Measurements from ENCODE around the gene SPATA2L.
"Not testable (repeated sequence)": the region's sequence is repeated elsewhere in the genome, so short reads cannot be mapped to it uniquely, and the experiment has no call there.

SPATA2L gene

GRCh38 chr16:89696670-89697128 is 4.8 kb downstream of the SPATA2L start:
- peak; percentile 67 for DNase-seq (ENCODE audit: extremely low spot score)
- ChIA-PET CTCF (interaction anchor here (1.5 to 3.1 kb wide), 2 partner anchors 10 to 24 kb away, joined by 3 to 11 read pairs; no protein-coding TSS in a partner anchor), POLR2A (no interaction called here)
- no peak for TF ChIP-seq CTCF (IDR thresholded peaks at IDR 0.05; ENCODE audit: control extremely low read depth, extremely low read depth, low read depth, missing control alignments)

DNA sequence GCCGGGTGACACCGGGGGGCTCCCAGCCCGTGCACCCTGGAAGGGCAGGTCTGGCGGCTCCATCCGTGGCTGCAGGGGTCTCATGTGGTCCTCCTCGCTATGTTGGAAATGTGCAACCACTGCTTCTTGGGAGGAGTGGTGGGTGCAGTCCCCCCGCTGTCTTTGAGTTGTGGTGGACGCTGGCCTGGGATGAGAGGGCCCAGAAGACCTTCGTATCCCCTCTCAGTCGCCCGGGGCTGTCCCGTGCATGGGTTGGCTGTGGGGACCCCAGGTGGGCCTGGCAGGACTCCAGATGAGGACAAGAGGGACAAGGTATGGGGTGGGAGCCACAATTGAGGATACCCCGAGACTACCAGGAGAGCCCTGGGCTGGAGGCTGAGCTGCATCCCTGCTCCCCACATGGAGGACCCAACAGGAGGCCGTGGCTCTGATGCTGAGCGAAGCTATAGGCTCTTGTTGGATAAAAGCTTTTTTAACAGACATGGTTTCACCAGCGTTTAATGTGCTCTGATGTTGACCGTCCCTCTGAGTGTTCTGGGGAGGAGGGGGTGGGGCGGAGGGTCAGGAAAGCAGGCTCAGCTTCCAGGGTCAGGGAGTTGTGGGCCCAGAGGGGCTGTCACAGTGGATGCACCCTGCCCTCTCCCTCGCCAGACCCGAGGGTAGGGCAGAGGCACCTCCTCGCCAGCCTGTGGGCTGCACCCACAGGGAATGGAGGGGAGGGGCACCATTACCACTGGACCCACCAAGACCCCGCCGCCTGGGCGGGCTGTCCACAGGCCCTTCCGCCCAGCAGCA is 5.4 kb downstream of the SPATA2L start:
- CTCF ChIA-PET, result interaction anchor here (1.2 to 3.1 kb wide), 4 partner anchors 10 to 164 kb away, joined by 3 to 11 read pairs (median 3); no protein-coding TSS in a partner anchor
- POLR2A ChIA-PET, result no interaction called here
- no peak for TF ChIP-seq CTCF (IDR thresholded peaks at IDR 0.05; ENCODE audit: control extremely low read depth, extremely low read depth, low read depth, missing control alignments)
- no peak for DNase-seq (ENCODE audit: extremely low spot score)

GRCh38 chr16:89695086-89695874 is 6.2 kb downstream of the SPATA2L start:
- TF ChIP-seq CTCF (IDR thresholded peaks at IDR 0.05; ENCODE audit: control extremely low read depth, extremely low read depth, low read depth, missing control alignments), result no peak
- ChIA-PET POLR2A (no interaction called here), CTCF (interaction anchor here (1.2 to 1.5 kb wide), 3 partner anchors 11 to 165 kb away, joined by 3 read pairs; no protein-coding TSS in a partner anchor)
- no peak for DNase-seq (ENCODE audit: extremely low spot score)

GRCh38 chr16:89694784-89695085 is 6.8 kb downstream of the SPATA2L start:
- ChIA-PET CTCF (interaction anchor here (1.5 kb wide), 1 partner anchor 166 kb away, joined by 3 read pairs; no protein-coding TSS in a partner anchor), POLR2A (interaction anchor here (0.6 kb wide), 1 partner anchor 123 kb away, joined by 5 read pairs; no protein-coding TSS in a partner anchor)
- not testable (repeated sequence) for DNase-seq (ENCODE audit: extremely low spot score)

DNA sequence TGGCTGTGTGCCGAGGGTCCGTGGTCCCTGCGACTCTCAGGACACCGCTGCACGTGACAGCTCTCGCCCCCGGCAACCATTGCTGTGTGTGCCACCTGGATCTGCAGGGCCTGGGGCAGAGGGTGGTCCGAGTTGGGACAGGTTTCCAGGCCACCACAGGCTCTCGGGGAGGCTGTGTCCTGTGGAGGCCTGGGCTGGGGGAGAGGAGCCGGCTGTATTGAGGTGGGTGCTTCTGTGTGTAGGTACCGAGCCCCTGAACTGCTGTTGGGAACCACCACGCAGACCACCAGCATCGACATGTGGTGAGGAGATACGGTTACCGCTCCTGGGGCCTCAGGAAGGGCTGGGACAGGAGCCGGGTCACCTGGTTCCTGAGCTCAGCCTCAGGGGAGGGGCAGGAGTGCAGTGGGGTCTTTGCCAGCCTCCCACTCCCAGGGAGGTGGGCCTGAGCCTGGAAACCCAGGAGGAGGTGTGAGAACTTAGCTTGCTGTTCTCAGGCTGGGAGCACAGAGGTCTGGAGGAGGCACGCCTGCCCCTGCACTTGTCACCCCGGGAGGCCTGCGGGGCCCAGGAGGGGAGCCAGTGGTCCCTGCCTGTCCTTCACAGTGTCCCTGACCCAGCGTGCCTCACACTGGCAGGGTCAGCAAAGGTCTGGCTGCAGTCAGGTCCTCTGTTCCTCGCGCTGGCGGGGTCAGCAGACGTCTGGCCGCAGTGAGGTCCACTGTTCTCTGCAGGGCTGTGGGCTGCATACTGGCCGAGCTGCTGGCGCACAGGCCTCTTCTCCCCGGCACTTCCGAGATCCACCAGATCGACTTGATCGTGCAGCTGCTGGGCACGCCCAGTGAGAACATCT is 7.3 kb downstream of the SPATA2L start:
- ChIA-PET POLR2A (interaction anchor here (0.6 kb wide), 1 partner anchor 123 kb away, joined by 5 read pairs; no protein-coding TSS in a partner anchor), CTCF (no interaction called here)
- DNase-seq (ENCODE audit: extremely low spot score), result no peak
- no peak for TF ChIP-seq CTCF (IDR thresholded peaks at IDR 0.05; ENCODE audit: control extremely low read depth, extremely low read depth, low read depth, missing control alignments)

- TF ChIP-seq CTCF (IDR thresholded peaks at IDR 0.05; ENCODE audit: control extremely low read depth, extremely low read depth, low read depth, missing control alignments), result no peak
- ChIA-PET CTCF (no interaction called here), POLR2A (no interaction called here)
- no peak for DNase-seq (ENCODE audit: extremely low spot score)
These were observed 8.2 kb downstream of the SPATA2L start for GRCh38 chr16:89693289-89693731.
